HCEC 1CT (cell line): ENCODE results near the gene TUBD1.
"Not testable (repeated sequence)": the region's sequence is repeated elsewhere in the genome, so short reads cannot be mapped to it uniquely, and the experiment has no call there.

Experiments used
- DNase-seq: peaks from one replicate; pipeline ENCODE4 v3.0.0-alpha.2; 2017

TUBD1 gene

DNA sequence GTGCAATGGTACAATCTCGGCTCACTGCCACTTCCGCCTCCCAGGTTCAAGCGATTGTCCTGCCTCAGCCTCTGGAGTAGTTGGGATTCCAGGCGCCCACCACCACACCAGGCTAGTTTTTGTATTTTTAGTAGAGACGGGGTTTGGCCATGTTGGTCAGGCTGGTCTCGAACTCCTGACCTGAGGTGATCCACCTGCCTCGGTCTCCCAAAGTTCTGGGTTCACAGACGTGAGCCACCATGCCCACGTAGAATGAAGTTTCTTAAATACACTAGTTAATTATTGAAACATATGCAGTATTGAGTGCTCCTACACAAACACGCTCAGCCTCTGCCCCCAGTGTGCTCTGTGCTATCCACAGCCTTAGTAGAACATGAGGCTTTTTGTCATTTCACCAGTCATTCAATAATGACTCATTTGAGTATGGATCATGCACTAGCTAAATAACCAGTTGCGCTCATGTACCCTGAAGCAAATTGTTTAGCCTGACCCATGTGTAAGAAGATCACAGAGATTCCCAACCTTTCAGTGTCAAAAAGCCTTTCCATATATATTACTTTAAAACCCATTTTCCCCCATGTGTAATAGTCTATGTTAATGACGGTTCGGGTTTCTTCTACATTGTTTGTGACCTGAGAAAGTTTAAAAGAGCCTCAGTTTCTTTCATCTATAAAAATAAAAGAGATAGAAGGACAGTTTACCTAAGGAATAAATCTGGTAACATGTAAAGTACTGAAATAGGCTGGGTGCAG, 49.7 kb downstream of the TUBD1 start:
- DNase-seq = peak; percentile 92

- DNase-seq = not testable (repeated sequence)
These were observed 50.9 kb downstream of the TUBD1 start for GRCh38 chr17:59841882-59842263.

GRCh38 chr17:59841091-59841881, 51.5 kb downstream of the TUBD1 start:
- DNase-seq = peak; percentile 41

- peak; percentile 37 for DNase-seq
These were observed 52.2 kb downstream of the TUBD1 start for GRCh38 chr17:59840329-59841090.

DNA sequence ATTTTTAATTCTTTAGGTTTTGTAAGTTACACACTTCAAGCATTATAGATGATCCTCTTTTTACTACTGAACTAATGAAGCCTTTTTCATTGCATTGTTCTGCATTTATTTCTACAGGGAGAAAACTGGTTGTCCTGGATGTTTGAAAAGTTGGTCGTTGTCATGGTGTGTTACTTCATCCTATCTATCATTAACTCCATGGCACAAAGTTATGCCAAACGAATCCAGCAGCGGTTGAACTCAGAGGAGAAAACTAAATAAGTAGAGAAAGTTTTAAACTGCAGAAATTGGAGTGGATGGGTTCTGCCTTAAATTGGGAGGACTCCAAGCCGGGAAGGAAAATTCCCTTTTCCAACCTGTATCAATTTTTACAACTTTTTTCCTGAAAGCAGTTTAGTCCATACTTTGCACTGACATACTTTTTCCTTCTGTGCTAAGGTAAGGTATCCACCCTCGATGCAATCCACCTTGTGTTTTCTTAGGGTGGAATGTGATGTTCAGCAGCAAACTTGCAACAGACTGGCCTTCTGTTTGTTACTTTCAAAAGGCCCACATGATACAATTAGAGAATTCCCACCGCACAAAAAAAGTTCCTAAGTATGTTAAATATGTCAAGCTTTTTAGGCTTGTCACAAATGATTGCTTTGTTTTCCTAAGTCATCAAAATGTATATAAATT, 53.0 kb downstream of the TUBD1 start:
- peak; percentile 33 for DNase-seq

- peak; percentile 53 for DNase-seq
These were observed 54.5 kb downstream of the TUBD1 start for GRCh38 chr17:59838052-59838916.

- DNase-seq = peak; percentile 100
These were observed 55.3 kb downstream of the TUBD1 start for GRCh38 chr17:59837308-59838051.

GRCh38 chr17:59832883-59833379, 59.8 kb downstream of the TUBD1 start:
- no peak for DNase-seq

DNA sequence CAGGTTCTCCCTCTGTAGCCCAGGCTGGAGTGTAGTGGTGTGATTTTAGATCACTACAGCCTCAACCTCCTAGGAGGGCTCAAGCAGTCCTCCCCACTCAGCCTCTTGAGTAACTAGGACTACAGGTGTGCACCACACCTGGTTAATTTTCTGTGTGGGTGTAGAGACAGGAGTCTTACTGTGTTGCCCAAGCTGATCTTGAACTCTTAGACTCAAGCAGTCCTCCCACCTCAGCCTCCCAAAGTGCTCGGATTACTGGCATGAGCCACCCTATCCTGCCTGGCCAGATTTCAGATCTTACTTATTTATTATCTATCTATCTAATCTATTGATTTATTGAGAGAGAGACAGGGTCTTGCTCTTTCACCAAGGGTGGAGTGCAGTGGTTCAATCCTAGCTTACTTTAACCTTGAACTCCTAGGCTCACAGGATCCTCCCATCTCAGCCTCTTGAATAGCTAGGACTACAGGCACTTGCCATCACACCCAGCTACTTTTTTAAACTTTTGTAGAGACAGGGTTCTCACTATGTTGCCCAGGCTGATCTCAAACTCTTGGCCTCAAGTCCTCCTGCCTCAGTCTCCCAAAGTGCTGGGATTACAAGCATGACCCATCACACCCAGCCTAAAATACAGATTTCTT, 61.8 kb downstream of the TUBD1 start:
- no peak for DNase-seq

DNA sequence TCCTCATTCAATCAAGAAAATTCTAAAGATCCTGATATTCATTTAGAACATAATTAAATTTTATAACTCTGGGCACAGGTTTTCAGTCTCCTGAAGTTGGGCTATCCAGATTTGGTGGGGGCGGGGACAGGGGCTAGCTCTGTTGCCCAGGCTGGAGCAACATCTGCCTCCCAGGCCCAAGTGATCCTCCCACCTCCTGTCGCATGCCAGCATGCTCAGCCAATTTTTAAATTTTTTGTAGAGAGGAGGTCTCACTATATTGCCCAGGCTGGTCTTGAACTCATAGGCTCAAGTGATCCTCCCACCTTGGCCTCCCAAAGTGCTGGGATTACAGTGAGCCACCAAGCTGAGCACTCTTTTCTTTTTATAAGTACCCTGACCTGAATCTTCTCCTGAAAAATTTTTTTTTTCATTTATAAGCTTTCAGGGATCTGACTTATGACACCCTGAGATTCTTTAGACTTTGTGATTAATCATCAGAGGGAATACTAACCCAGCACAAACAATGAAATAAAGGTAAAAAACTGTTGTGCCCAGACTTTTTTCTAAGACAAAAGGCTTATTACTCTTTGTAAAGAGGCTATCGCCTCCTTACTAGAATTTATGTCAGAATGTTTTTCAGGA, 62.6 kb downstream of the TUBD1 start:
- DNase-seq = peak; percentile 68

GRCh38 chr17:59829217-59830006, 63.3 kb downstream of the TUBD1 start:
- peak; percentile 98 for DNase-seq

DNA sequence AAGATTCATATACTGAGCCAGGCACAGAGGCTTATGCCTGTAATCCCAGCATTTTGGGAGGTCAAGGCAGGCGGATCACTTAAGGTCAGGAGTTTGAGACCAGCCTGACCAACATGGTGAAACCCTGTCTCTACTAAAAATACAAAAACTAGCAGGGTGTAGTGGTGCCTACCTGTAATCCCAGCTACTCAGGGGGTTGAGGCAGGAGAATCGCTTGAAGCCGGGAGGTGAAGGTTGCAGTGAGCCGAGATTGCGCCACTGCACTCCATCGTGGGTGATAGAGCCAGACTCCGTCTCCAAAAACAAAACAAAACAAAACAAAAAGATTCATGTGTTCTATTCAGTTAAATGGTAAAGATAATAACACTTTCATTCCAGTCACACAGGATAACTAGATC, 63.9 kb downstream of the TUBD1 start:
- DNase-seq = not testable (repeated sequence)

GRCh38 chr17:59828478-59828760, 64.3 kb downstream of the TUBD1 start:
- no peak for DNase-seq

- peak; percentile 19 for DNase-seq
These were observed 64.8 kb downstream of the TUBD1 start for GRCh38 chr17:59827721-59828477.

- no peak for DNase-seq
These were observed 65.9 kb downstream of the TUBD1 start for GRCh38 chr17:59826706-59827453.

DNA sequence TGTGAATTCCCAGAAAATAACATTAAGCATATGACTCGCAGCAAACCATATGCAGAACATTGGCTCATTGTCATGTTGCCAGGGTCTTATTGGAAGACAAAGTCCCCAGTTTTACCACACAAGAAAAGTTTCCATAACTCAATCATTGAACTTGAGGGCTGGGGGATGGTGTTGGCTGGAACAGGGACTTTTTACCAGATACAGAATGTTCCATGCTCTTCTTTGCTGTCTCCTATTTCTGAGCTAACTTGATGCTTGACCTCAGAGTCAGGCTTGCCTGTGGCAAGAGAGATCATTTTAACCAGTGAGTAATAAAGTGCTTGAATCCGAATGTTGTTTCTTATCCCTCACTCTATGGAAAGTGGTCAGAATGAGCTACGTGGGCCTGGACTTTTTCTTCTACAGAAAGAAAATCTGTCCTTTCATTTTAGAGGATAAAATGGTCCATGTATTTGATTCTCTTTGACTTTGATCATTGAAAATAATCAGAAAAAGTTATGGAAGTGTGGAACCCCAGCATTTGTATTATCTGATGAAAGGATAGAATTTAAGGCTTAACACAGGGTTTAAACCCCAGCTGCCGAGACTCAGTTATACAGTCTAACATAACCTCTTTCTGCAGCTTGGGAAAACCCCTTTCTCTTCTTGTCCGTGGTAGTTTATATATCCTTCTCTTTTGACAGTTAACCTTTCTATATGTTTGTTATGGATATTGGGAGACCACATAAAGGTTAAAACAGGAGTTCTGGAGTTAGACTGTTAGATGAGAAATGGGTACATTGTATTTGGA, 67.0 kb downstream of the TUBD1 start:
- DNase-seq = peak; percentile 85

DNA sequence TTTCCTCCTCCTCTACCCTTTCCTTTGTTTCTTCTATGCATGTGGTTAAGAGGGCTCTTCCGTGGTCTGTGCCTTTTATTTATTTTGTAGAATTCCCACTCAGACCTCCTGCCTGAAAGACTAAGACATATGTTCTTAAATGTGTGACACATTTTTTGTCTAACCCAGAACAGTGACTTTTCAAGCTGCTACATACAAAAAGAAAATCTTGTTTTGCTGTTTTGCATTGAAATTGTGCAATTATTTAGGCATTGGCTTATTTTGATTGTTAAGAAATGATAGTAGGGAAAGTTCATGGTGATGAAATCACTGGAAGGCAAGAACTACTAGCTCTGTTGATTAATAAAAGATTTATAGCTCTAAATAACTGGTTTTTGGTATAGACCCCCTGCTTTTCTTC, 76.8 kb downstream of the TUBD1 start:
- peak; percentile 17 for DNase-seq
